Left ventricle myocardium superior (tissue), 1 donor: ENCODE results near the gene GTF3C1. TPM values are rescaled to one million over a fixed set of nuclear protein-coding genes. Genes with fewer than 3 reads are reported as not detected.
"Not testable (repeated sequence)": the region's sequence is repeated elsewhere in the genome, so short reads cannot be mapped to it uniquely, and the experiment has no call there.

ENCODE experiments used
- ATAC-seq: fragments of 200-7000 bp; cut with Tn5 transposase; one replicate; pipeline ENCODE4 v1.9.1; 2020; ENCODE audit warnings: mild to moderate bottlenecking, moderate library complexity
- DNase-seq: peaks from one replicate; pipeline ENCODE4 v3.0.0-alpha.2; 2020
- intact Hi-C: fragments of 100-400 bp; cut with micrococcal nuclease; formaldehyde crosslinking; loops from one replicate; pipeline ENCODE4 v1.11.0; 2022
- total RNA-seq: library from RNA; stranded (reverse); fragmentation: NEBNext Ultra II Directional; extraction: Animal tissue kit (Norgen Biotek cat#: 25700); gene quantifications from one replicate; pipeline ENCODE4 v1.2.1, GENCODE V29; 2021
- donor health status: DM: no; HTN: yes; CAD: no; lungs with severe emphysema.

Gene GTF3C1
- total RNA-seq, 1 donor from 2014 or later = 56.4 TPM

GRCh38 chr16:27458258-27458657, 91.5 kb downstream of the GTF3C1 start:
- DNase-seq (peak; percentile 29), ATAC-seq (no peak)
- intact Hi-C loops = loop anchor here (10.0 kb wide), 1 partner anchor 303 kb away; no protein-coding TSS in a partner anchor

- intact Hi-C loops = loop anchor here (10.0 kb wide), 1 partner anchor 303 kb away; no protein-coding TSS in a partner anchor
- not testable (repeated sequence) for ATAC-seq, DNase-seq
Observed at GRCh38 chr16:27457605-27457900, 92.2 kb downstream of the GTF3C1 start.

GRCh38 chr16:27455700-27456099, 94.0 kb downstream of the GTF3C1 start:
- intact Hi-C loops = loop anchor here (10.0 kb wide), 1 partner anchor 301 kb away; no protein-coding TSS in a partner anchor
- ATAC-seq (no peak), DNase-seq (peak; percentile 15)

- intact Hi-C loops = loop anchor here (10.0 kb wide), 1 partner anchor 299 kb away; no protein-coding TSS in a partner anchor
- no peak for DNase-seq
- ATAC-seq = no peak
Observed at GRCh38 chr16:27453494-27453825, 96.3 kb downstream of the GTF3C1 start.

- no peak for ATAC-seq
- intact Hi-C loops = loop anchor here (10.0 kb wide), 1 partner anchor 298 kb away; no protein-coding TSS in a partner anchor
- DNase-seq = no peak
Observed at GRCh38 chr16:27452569-27453493, 96.9 kb downstream of the GTF3C1 start.

GRCh38 chr16:27450196-27450549, 99.5 kb downstream of the GTF3C1 start:
- DNase-seq = no peak
- intact Hi-C loops = loop anchor here (10.0 kb wide), 1 partner anchor 295 kb away; no protein-coding TSS in a partner anchor

GRCh38 chr16:27449434-27450195, 100.1 kb downstream of the GTF3C1 start:
- ATAC-seq = no peak
- DNase-seq = no peak
- intact Hi-C loops = loop anchor here (10.0 kb wide), 1 partner anchor 295 kb away; no protein-coding TSS in a partner anchor

More at GRCh38 chr16:27450196-27450549, 99.5 kb downstream of the GTF3C1 start:
- no peak for ATAC-seq

- peak; percentile 25 for DNase-seq
- ATAC-seq = no peak
- intact Hi-C loops = no loop called here
Observed at GRCh38 chr16:27448532-27449433, 100.9 kb downstream of the GTF3C1 start.

GRCh38 chr16:27447301-27447700, 102.4 kb downstream of the GTF3C1 start:
- ATAC-seq (no peak), DNase-seq (no peak)
- intact Hi-C loops = no loop called here

- peak; percentile 30 for DNase-seq
- ATAC-seq = no peak
Observed at GRCh38 chr16:27446721-27447120, 103.0 kb downstream of the GTF3C1 start.

GRCh38 chr16:27445502-27446175, 104.1 kb downstream of the GTF3C1 start:
- peak; percentile 6 for DNase-seq
- intact Hi-C loops = no loop called here
- no peak for ATAC-seq

More at GRCh38 chr16:27446721-27447120, 103.0 kb downstream of the GTF3C1 start:
- intact Hi-C loops = no loop called here

- intact Hi-C loops = no loop called here
- ATAC-seq (no peak), DNase-seq (no peak)
Observed at GRCh38 chr16:27444470-27444869, 105.2 kb downstream of the GTF3C1 start.

- no peak for DNase-seq
- intact Hi-C loops = no loop called here
- no peak for ATAC-seq
Observed at GRCh38 chr16:27444015-27444414, 105.7 kb downstream of the GTF3C1 start.

GRCh38 chr16:27441998-27442397, 107.7 kb downstream of the GTF3C1 start:
- no peak for DNase-seq
- ATAC-seq = no peak

GRCh38 chr16:27441276-27441675, 108.4 kb downstream of the GTF3C1 start:
- no peak for ATAC-seq
- DNase-seq = no peak
- intact Hi-C loops = no loop called here

More at GRCh38 chr16:27441998-27442397, 107.7 kb downstream of the GTF3C1 start:
- intact Hi-C loops = no loop called here

GRCh38 chr16:27439271-27440018, 110.3 kb downstream of the GTF3C1 start:
- intact Hi-C loops = no loop called here

GRCh38 chr16:27437946-27438345, 111.8 kb downstream of the GTF3C1 start:
- ATAC-seq = no peak

More at GRCh38 chr16:27439271-27440018, 110.3 kb downstream of the GTF3C1 start:
- DNase-seq = no peak
- no peak for ATAC-seq

More at GRCh38 chr16:27437946-27438345, 111.8 kb downstream of the GTF3C1 start:
- intact Hi-C loops = no loop called here
- no peak for DNase-seq
